Peyer's patch (tissue), 4 donors: ENCODE data around the gene MARCHF2. TPM values are rescaled to one million over a fixed set of nuclear protein-coding genes. Genes with fewer than 3 reads are reported as not detected.

Experiments used
- DNase-seq, 3 donors: peaks; one replicate each; pipeline ENCODE4 v3.0.0-alpha.2; 2017 to 2019
- H3K27ac ChIP-seq, 4 donors: fragments of 200-600 bp; sonication (generic); one replicate each; pipeline ENCODE4 v1.5.1; 2016 to 2019
- H3K27me3 ChIP-seq, 2 donors: fragments of 200-600 bp; sonication (generic); one replicate each; pipeline ENCODE4 v1.5.1; 2019
- H3K36me3 ChIP-seq, 3 donors: fragments of 200-600 bp; sonication (generic); one replicate each; pipeline ENCODE4 v1.5.1; 2016 to 2019
- H3K4me1 ChIP-seq, 4 donors: fragments of 200-600 bp; sonication (generic); one replicate each; pipeline ENCODE4 v1.5.1; 2016 to 2019
- H3K4me3 ChIP-seq, 4 donors: fragments of 200-600 bp; sonication (generic); 1 replicate in 3 of 4; 2 replicates in 1 of 4; pipeline ENCODE4 v1.5.1; 2016 to 2019; ENCODE audit warnings: mild to moderate bottlenecking in 1 of 4
- H3K9me3 ChIP-seq, 4 donors: fragments of 200-600 bp; sonication (generic); one replicate each; pipeline ENCODE4 v1.5.1; 2016 to 2019; ENCODE audit warnings: mild to moderate bottlenecking in 1 of 4
- CTCF ChIP-seq, 6 experiments: fragments of 450-650 bp in 4 of 6; fragments of 200-600 bp in 2 of 6; sonication (generic) in 1 of 6; IDR thresholded peaks; one replicate each; pipeline ENCODE4 v1.5.1; 2017 to 2019; ENCODE audit warnings: antibody characterized with exemption in 6 of 6, mild to moderate bottlenecking in 3 of 6, moderate library complexity in 1 of 6
- POLR2A ChIP-seq, 2 donors: fragments of 450-650 bp; IDR thresholded peaks; one replicate each; pipeline ENCODE4 v1.5.1; 2017; ENCODE audit warnings: antibody characterized with exemption in 2 of 2, mild to moderate bottlenecking in 2 of 2, moderate library complexity in 2 of 2
- small RNA-seq, 2 donors: library from RNA; depleted of rRNA; stranded (forward); fragments of <200 nt; gene quantifications; one replicate each; pipeline ENCODE3, GENCODE V24; 2016
- total RNA-seq, 4 donors: library from RNA; depleted of rRNA; stranded (reverse); fragments of >200 nt; gene quantifications; one replicate each; pipeline ENCODE4 v1.1.0, GENCODE V29; 2016

MARCHF2 gene
- total RNA-seq, 4 donors from 2014 or later, result 53.5 to 97.4 (median 68.9) TPM

- Histone ChIP-seq H3K27ac (peak overlapping the region in 2 of 4 donors; percentile 18 to 56), H3K27me3 (no peaks in the 10 kb centered on the region), H3K36me3 (peaks cover 0 to 83% (median 0%) of the 10 kb centered on the region in 3 donors), H3K9me3 (no peaks in the 10 kb centered on the region), H3K4me3 (no peak overlapping the region), H3K4me1 (peaks cover 0 to 9% (median 4%) of the 10 kb centered on the region in 4 donors)
- no peak for DNase-seq
- TF ChIP-seq POLR2A (IDR thresholded peaks at IDR 0.05) (no peak), CTCF (IDR thresholded peaks at IDR 0.05) (no peak)
Observed at GRCh38 chr19:8486661-8487136, 73.6 kb downstream of the MARCHF2 start.

GRCh38 chr19:8487137-8487851, 74.2 kb downstream of the MARCHF2 start:
- H3K27ac ChIP-seq, result peak overlapping the region in 3 of 4 donors; percentile 18 to 56 (median 55)
- peaks cover 0 to 9% (median 4%) of the 10 kb centered on the region in 4 donors for H3K4me1 ChIP-seq
- TF ChIP-seq POLR2A (IDR thresholded peaks at IDR 0.05) (no peak), CTCF (IDR thresholded peaks at IDR 0.05) (no peak)
- peaks cover 0 to 77% (median 0%) of the 10 kb centered on the region in 3 donors for H3K36me3 ChIP-seq
- H3K9me3 ChIP-seq, result no peaks in the 10 kb centered on the region
- peak in 2 of 3 donors; percentile 62 to 66 for DNase-seq
- H3K27me3 ChIP-seq, result no peaks in the 10 kb centered on the region
- no peak overlapping the region for H3K4me3 ChIP-seq

- no peak for TF ChIP-seq CTCF (IDR thresholded peaks at IDR 0.05)
- TF ChIP-seq POLR2A (IDR thresholded peaks at IDR 0.05), result no peak
- no peaks in the 10 kb centered on the region for H3K27me3 ChIP-seq
- H3K27ac ChIP-seq, result peak overlapping the region in 2 of 4 donors; percentile 55 to 56
- no peaks in the 10 kb centered on the region for H3K9me3 ChIP-seq
- no peak overlapping the region for H3K4me3 ChIP-seq
- no peak for DNase-seq
- H3K4me1 ChIP-seq, result peaks cover 0 to 9% (median 4%) of the 10 kb centered on the region in 4 donors
- peaks cover 0 to 66% (median 0%) of the 10 kb centered on the region in 3 donors for H3K36me3 ChIP-seq
Observed at GRCh38 chr19:8488365-8488764, 75.3 kb downstream of the MARCHF2 start.

Small RNA genes within 50 kb of the gene (small RNA-seq; reads per million reads assigned to genes)
- 0 reads per million in 2 donors for gene MIR4999

Other genes starting within 250 kb of the MARCHF2 start
- gene CERS4, start 203.9 kb upstream of the MARCHF2 start, total RNA-seq, result 10 to 100 TPM in 3 of 4 donors, 1 to 10 TPM in 1; 6.8 to 41.3 (median 11.7) TPM
- 10 to 100 TPM; 12.7 to 26.4 (median 18.2) TPM for gene CD320, start 104.9 kb upstream of the MARCHF2 start, total RNA-seq
- gene NDUFA7, start 91.9 kb upstream of the MARCHF2 start, total RNA-seq, result 10 to 100 TPM in 3 of 4 donors, not detected in 1; 24.6 to 43.4 (median 38.5) TPM
- gene RPS28, start 91.8 kb upstream of the MARCHF2 start, total RNA-seq, result 100 to 1,000 TPM; 306 to 519 (median 393) TPM
- gene KANK3, start 70.0 kb upstream of the MARCHF2 start, total RNA-seq, result 10 to 100 TPM in 1 of 4 donors, 1 to 10 TPM in 3; 3.0 to 16.5 (median 7.8) TPM
- gene ANGPTL4, start 49.1 kb upstream of the MARCHF2 start, total RNA-seq, result 10 to 100 TPM; 22.6 to 82.1 (median 29.9) TPM
- gene RAB11B, start 22.9 kb upstream of the MARCHF2 start, total RNA-seq, result 100 to 1,000 TPM in 3 of 4 donors, 10 to 100 TPM in 1; 76.2 to 181 (median 151) TPM
- gene HNRNPM, start 31.7 kb downstream of the MARCHF2 start, total RNA-seq, result 100 to 1,000 TPM; 108 to 128 (median 116) TPM
- gene PRAM1, start 89.3 kb downstream of the MARCHF2 start, total RNA-seq, result 1 to 10 TPM in 3 of 4 donors, not detected in 1; 1.6 to 8.3 (median 2.7) TPM
- 10 to 100 TPM; 12.4 to 45.2 (median 24.1) TPM for gene ZNF414, start 100.9 kb downstream of the MARCHF2 start, total RNA-seq
- gene MYO1F, start 164.1 kb downstream of the MARCHF2 start, total RNA-seq, result 100 to 1,000 TPM in 1 of 4 donors, 10 to 100 TPM in 3; 10.8 to 168 (median 22.1) TPM
- gene ADAMTS10, start 197.4 kb downstream of the MARCHF2 start, total RNA-seq, result 10 to 100 TPM in 3 of 4 donors, not detected in 1; 26.5 to 92.4 (median 37.2) TPM
- not detected for gene NFILZ, start 217.3 kb downstream of the MARCHF2 start, total RNA-seq